ENCODE measurements around the gene TRDMT1.

Gene TRDMT1

DNA sequence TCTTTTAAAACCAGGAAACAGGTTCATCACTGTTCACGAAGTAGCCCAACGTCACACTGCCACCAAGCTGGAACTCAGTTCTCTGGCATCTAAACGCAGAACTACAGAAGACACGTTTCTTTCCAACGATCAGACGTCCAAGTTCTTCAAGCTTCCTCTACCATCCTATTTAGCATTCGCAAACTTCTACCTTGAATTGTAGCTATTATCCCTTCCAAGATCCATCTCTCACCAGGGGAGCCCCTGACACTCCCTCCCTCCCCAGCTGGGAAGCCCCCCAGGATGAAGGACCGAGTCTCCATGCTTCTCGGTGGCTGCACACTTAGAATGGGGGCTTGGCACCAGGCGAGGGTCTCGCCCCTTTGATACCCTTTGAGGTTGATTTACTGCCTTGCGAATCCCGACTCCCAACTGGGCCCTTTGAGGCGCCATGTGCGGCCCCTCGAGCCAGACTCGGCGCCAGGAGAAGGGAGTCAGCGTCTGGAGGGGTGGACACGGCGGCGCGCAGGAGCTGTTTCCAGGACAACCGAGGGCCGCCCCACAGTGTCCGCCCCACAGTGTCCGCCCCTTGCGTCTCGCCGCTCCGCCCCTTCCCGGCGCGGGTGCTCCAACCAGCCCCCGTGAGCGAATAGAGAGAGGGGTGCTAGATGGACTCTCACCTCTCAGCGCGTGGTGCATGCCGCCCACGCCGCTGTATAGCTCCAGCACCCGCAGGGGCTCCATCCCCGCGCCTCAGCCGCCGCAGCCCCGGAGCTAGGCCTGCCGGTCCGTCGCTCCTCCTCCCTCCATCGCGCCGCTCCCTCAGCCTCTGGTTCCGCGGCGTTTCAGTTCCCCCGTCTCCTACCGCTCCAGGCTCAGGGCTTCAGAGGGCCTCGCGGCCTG lies at the start of gene TRDMT1:
TSS of gene TRDMT1 (minus strand) at position 761 of the 882 bp plus-strand sequence. CDS start at position 723, 38 bp downstream.
- no peak for DNase-seq (ENCODE audit: low read depth)

- no peak for DNase-seq (ENCODE audit: low read depth)
Measured at GRCh38 chr10:17250736-17251135, 49.3 kb upstream of the TRDMT1 start.

GRCh38 chr10:17249820-17250219 lies 48.3 kb upstream of the TRDMT1 start:
- DNase-seq (ENCODE audit: low read depth), result no peak

DNA sequence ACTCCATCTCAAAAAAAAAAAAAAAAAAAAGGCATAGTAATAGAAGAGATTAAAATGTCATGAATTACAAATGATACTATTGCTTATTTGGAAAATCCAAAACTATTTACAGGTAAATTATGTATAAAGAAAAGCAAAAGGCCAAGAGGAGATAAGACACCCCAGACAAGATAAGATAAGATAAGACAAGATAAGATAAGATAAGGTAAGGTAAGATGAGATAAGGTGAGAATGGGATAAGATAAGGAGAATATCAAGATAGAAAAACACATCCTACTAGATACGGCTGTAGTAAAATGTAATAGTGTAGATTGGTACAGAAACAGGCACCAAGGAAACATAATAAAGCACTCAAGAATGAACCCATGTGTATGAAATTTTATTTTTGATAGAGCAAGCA lies 47.5 kb upstream of the TRDMT1 start:
- DNase-seq (ENCODE audit: low read depth), result no peak

GRCh38 chr10:17247210-17247609 lies 45.7 kb upstream of the TRDMT1 start:
- DNase-seq (ENCODE audit: low read depth), result no peak

GRCh38 chr10:17244700-17245365 lies 43.4 kb upstream of the TRDMT1 start:
- no peak for DNase-seq (ENCODE audit: low read depth)

- no peak for DNase-seq (ENCODE audit: low read depth)
Measured at GRCh38 chr10:17241611-17242333, 40.3 kb upstream of the TRDMT1 start.

DNA sequence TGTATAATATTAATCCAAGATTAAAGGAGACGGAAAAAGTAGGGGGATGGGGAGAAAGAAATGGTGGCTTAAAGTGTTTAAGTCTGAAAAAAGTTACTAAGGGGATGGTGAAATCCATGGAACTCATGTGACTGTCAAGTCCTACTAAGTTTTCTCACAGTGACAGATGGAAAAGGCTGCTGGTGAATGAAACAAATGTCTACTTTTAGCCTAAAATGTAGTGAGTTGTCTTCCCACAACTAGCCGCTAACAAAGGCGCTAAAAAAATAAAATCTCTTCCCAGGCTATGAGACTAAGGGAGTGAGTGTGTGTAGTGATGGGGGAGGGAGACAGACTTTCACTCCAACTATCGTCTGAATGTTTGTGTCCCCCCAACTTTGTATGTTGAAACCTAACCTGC lies 39.1 kb upstream of the TRDMT1 start:
- DNase-seq (ENCODE audit: low read depth), result no peak

DNA sequence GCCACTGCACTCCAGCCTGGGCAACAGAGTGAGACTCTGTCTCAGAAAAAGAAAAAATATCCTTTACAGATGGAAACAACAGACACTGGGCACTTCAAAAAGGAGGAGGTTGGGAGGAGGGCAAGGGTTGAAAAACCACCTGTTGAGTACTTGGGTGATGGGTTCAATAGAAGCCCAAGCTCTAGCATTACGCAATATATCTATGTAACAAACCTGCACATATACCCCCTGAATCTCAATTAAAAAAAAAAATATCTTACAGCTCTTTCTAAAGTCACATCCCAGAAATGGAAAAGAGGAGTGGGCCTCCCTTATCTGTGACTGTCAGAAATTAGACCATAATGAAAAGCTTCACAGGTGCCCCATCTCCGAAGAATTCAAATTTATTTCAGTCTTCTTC lies 38.6 kb upstream of the TRDMT1 start:
- no peak for DNase-seq (ENCODE audit: low read depth)

DNA sequence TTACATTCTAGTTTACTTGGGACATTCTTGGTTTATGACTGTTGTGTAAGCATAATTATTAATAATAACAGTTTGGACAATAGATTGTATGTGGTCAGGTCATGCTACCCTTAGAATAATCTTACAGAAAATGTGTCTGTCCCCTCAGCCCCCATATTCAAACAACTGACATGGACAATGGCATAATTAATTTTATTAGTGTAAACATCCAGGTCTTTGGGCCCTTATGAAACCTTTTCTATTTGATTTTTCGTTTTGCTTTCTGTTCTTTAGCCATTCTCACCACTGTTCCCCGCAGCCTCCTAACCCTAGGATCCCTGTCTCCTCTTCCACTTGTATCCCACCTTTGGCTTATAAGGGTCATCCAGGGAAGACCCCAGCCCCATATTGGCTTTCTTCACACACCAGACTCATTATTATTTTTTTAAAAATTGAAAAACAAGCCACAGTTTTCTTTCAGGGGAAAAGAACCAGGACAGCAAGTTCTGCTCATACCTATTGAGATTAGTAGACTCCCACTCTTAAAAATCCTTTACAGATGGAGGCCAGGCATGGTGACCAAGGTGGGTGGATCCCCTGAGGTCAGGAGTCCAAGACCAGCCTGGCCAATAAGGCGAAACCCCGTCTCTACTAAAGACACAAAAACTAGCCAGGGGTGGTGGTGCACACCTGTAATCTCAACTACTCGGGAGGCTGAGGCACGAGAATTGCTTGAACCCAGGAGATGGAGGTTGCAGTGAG lies 38.0 kb upstream of the TRDMT1 start:
- DNase-seq (ENCODE audit: low read depth), result no peak

GRCh38 chr10:17238445-17239291 lies 37.2 kb upstream of the TRDMT1 start:
- DNase-seq (ENCODE audit: low read depth), result no peak

GRCh38 chr10:17237915-17238444 lies 36.5 kb upstream of the TRDMT1 start:
- no peak for DNase-seq (ENCODE audit: low read depth)

DNA sequence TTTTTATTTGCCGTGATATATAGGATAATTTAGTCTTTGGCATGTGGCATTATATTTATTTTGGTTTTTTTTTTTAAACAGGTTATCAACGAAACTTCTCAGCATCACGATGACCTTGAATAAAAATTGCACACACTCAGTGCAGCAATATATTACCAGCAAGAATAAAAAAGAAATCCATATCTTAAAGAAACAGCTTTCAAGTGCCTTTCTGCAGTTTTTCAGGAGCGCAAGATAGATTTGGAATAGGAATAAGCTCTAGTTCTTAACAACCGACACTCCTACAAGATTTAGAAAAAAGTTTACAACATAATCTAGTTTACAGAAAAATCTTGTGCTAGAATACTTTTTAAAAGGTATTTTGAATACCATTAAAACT lies 35.7 kb upstream of the TRDMT1 start:
- DNase-seq (ENCODE audit: low read depth), result no peak

DNA sequence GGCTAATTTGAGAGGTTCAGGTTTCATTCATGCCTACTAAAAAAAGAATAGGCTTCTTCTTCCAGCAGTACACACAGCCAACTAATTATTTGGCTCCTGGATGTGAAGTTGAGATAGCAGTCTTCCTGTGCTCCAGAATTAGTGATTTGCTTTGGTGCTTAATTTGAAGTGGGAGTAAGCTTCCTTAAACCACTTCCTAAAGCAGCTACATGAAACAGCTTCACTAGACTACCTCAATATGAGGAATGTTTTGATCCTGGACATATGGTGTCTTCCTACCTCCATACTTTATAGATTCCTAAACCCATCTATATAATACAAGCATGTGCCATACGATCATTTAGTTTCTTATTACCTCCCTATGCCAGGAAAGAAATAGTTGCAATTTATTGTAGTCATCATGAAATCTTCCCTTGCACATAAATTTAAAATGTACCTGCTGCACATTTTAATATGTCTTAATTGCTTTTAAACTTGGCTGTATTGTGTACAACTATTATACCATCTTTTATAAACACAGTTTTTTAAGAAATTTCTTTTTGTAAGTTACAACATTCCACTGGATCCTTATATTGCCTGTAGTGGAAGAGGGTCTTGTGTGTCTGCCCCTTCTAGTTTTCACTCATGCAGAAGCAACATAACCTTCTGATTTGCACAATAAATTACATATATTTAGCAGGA lies 35.1 kb upstream of the TRDMT1 start:
- no peak for DNase-seq (ENCODE audit: low read depth)

GRCh38 chr10:17235136-17235535 lies 33.7 kb upstream of the TRDMT1 start:
- no peak for DNase-seq (ENCODE audit: low read depth)

DNA sequence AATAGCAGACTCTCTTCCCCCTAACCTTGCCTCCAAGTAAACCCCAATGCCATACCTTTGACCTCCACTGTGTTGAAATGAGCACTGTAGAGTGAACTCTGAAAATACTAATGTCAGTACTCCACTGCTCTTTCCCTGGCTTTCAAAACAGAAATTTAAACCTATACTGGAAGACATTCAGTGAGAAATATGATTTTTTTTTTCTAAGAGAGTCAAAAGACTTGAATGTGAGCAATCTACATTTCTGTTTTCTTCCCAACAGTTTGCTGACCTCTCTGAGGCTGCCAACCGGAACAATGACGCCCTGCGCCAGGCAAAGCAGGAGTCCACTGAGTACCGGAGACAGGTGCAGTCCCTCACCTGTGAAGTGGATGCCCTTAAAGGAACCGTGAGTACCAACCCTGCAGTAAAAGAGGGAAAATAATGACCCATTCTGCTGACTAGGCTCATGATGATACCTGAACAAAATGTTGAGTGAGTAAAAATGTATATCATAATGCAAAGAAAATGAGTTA lies 33.0 kb upstream of the TRDMT1 start:
- DNase-seq (ENCODE audit: low read depth), result no peak

GRCh38 chr10:17233286-17233991 lies 32.0 kb upstream of the TRDMT1 start:
- no peak for DNase-seq (ENCODE audit: low read depth)

DNA sequence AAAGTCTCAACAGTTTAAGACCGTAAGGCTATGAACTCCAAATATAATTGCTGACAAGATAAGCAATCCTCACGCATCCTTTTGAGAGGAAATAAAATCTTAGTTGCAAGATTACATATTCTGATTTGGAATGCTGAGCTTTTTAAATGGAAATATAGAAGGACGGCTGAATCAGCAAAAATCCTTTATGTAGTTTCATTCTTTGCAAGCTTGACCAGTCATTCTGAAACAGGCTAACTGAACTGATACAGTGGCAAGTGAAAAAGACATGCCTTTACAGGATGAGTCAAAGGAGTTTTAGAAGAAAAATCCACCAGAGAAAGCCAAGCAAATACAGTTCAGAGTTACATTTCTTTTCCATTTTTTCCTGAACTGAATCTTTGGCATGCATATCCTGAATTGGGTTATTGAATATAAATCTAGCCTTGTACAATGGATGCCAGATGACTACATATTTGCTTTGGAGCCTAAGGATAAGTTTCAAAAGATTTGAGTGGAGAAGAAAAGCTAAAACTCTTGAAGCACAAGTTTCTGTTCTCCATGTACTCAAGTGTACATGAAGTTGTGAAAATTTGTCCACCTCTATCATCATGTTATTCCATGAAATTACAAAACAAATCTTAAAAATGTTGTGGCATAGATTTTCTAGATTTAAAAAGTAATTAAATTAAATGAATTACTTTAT lies 30.9 kb upstream of the TRDMT1 start:
- DNase-seq (ENCODE audit: low read depth), result no peak

- DNase-seq (ENCODE audit: low read depth), result no peak
Measured at GRCh38 chr10:17231788-17232187, 30.3 kb upstream of the TRDMT1 start.

All from HS-27A (cell line).